ENCODE results near the gene TRPV2. TPM values are rescaled to one million over a fixed set of nuclear protein-coding genes. Genes with fewer than 3 reads are reported as not detected.

The TRPV2 gene
- total RNA-seq, 1 experiment from 2014 or later, result 1.0 TPM

GRCh38 chr17:16477666-16478065 is 62.3 kb downstream of the TRPV2 start:
- no peak overlapping the region for H2BK20ac ChIP-seq (ENCODE audit: low read depth, low read length, poor library complexity, severe bottlenecking)
- H4K20me1 ChIP-seq (ENCODE audit: control insufficient read depth, insufficient read depth, insufficient read length), result no peaks in the 10 kb centered on the region
- H2BK5ac ChIP-seq (ENCODE audit: insufficient read length, low read length), result no peak overlapping the region
- Mint-ChIP-seq H3K27me3 (ENCODE audit: low read depth) (no peaks in the 10 kb centered on the region), H3K36me3 (ENCODE audit: insufficient read depth in 1 of 3, low read depth in 3 of 3) (peaks cover 2 to 5% (median 4%) of the 10 kb centered on the region in 3 experiments; a peak in 2 of 7 replicates), H3K27ac (peak overlapping the region in 1 of 3 experiments; percentile 85; a peak in 2 of 7 replicates), H3K4me1 (peaks cover 41 to 43% of the 10 kb centered on the region in 2 experiments), H3K4me3 (no peak overlapping the region), H3K9me3 (no peaks in the 10 kb centered on the region)
- H3K14ac ChIP-seq (ENCODE audit: insufficient read depth, low read length), result no peak overlapping the region
- H2BK15ac ChIP-seq (ENCODE audit: low read depth, low read length), result no peak overlapping the region
- H3K23me2 ChIP-seq (ENCODE audit: insufficient read length, low read depth, low read length, poor library complexity, severe bottlenecking), result no peaks in the 10 kb centered on the region
- no peak for DNase-seq
- H3K27ac ChIP-seq (ENCODE audit: insufficient read length, low read depth, low read length), result no peak overlapping the region
- H3K9me3 ChIP-seq (ENCODE audit: control insufficient read depth, low read depth, low read length), result no peaks in the 10 kb centered on the region
- H4K8ac ChIP-seq (replicated peaks; ENCODE audit: insufficient read length, low read depth, low read length), result no peak overlapping the region
- no peak overlapping the region for H2AFZ ChIP-seq (ENCODE audit: low read length)
- no peak overlapping the region for H4K91ac ChIP-seq (ENCODE audit: insufficient read length, low read depth, low read length)
- H3K4me2 ChIP-seq (ENCODE audit: insufficient read depth, insufficient read length, low read length), result no peak overlapping the region
- no peak overlapping the region for H3K23ac ChIP-seq (ENCODE audit: insufficient read length, low read depth, low read length)
- H3K79me1 ChIP-seq (ENCODE audit: insufficient read depth, low read depth, low read length, poor library complexity, severe bottlenecking), result no peaks in the 10 kb centered on the region
- H3K18ac ChIP-seq (ENCODE audit: insufficient read length, low read depth, low read length), result no peak overlapping the region
- WGBS (ENCODE audit: extremely low coverage, insufficient read length, low lambda C conversion rate), result no CpG with 5 or more reads among the region's 8 CpGs
- H3T11ph ChIP-seq (ENCODE audit: low read length), result no peak overlapping the region
- no peak overlapping the region for H4K5ac ChIP-seq (ENCODE audit: insufficient read length, low read depth, low read length)
- no peak overlapping the region for H3K56ac ChIP-seq (ENCODE audit: insufficient read length, low read depth, low read length)
- H3K4me1 ChIP-seq (ENCODE audit: insufficient read depth, low read length), result peaks cover 8% of the 10 kb centered on the region; the same call in 1 of the 2 replicates
- TF ChIP-seq CTCF (conservative IDR thresholded peaks at IDR 0.05), result no peak
- H2BK12ac ChIP-seq (ENCODE audit: insufficient read length, low read depth, low read length), result no peak overlapping the region
- no peak overlapping the region for H3K9ac ChIP-seq (ENCODE audit: extremely low read depth, insufficient read length, low read length)
- no peak overlapping the region for H3K4ac ChIP-seq (ENCODE audit: low read depth, low read length)
- H2AK5ac ChIP-seq (ENCODE audit: insufficient read length, low read length), result no peak overlapping the region
- no peaks in the 10 kb centered on the region for H3K27me3 ChIP-seq (ENCODE audit: insufficient read depth, low read length)
- no peaks in the 10 kb centered on the region; the same call in 1 of the 2 replicates for H3K79me2 ChIP-seq (ENCODE audit: insufficient read depth, low read length)
- no peak overlapping the region for H2BK120ac ChIP-seq (ENCODE audit: low read depth, low read length, poor library complexity, severe bottlenecking)
